H1 (cell line): Measurements from ENCODE around the gene CCNI. TPM values are rescaled to one million over a fixed set of nuclear protein-coding genes. Genes with fewer than 3 reads are reported as not detected.

Experiments
- BACH1 ChIP-seq: IDR thresholded peaks from 2 replicates; pipeline ENCODE4 v1.6.1; 2012; ENCODE audit warnings: low read length, improper control_type of control experiment
- JUND ChIP-seq: IDR thresholded peaks from 2 replicates; pipeline ENCODE4 v1.6.1; 2011; ENCODE audit warnings: mild to moderate bottlenecking, improper control_type of control experiment, low read length
- KDM1A ChIP-seq: fragments of 200-600, 300-600 bp; sonication (generic); IDR thresholded peaks from 2 replicates; pipeline ENCODE4 v1.7.1; 2016; ENCODE audit warnings: mild to moderate bottlenecking, low read length, borderline replicate concordance
- POLR2A ChIP-seq, 2 experiments: IDR thresholded peaks; 1 replicate in 1 of 2; 2 replicates in 1 of 2; pipeline ENCODE4 v1.6.1; 2011; ENCODE audit warnings: low read depth in 2 of 2, low read length in 2 of 2, mild to moderate bottlenecking in 2 of 2; ENCODE audit errors: control extremely low read depth in 1 of 2
- SIN3A ChIP-seq, 2 experiments: IDR thresholded peaks in 1 of 2; conservative IDR thresholded peaks in 1 of 2; 2 replicates each; pipeline ENCODE4 v1.6.1; 2011 to 2012; ENCODE audit warnings: low read length in 2 of 2, improper control_type of control experiment in 1 of 2, low read depth in 1 of 2, mild to moderate bottlenecking in 1 of 2
- SP4 ChIP-seq: IDR thresholded peaks from 2 replicates; pipeline ENCODE4 v1.6.1; 2012; ENCODE audit warnings: low read length, inconsistent platforms
- SUZ12 ChIP-seq: fragments of 200-600 bp; sonication (generic); IDR thresholded peaks from 2 replicates; pipeline ENCODE4 v1.6.1; 2012; ENCODE audit warnings: mild to moderate bottlenecking, inconsistent platforms, low read length, moderate library complexity, mixed read lengths
- ZNF274 ChIP-seq: IDR thresholded peaks from 2 replicates; pipeline ENCODE4 v1.7.0; 2012; ENCODE audit warnings: low read length, borderline replicate concordance; ENCODE audit errors: extremely low read depth
- polyA plus RNA-seq, 7 experiments: library from polyadenylated mRNA; depleted of rRNA in 3 of 7; stranded (reverse) in 5 of 7; unstranded in 2 of 7; fragments of >200 nt in 5 of 7; fragments of 200-250 nt in 2 of 7; gene quantifications; 1 replicate in 5 of 7; 2 replicates in 1 of 7; 4 replicates in 1 of 7; pipeline versions ENCODE4 v1.2.1 to v1.2.3, GENCODE V29; 2011 to 2013; ENCODE audit warnings: missing spikeins in 2 of 7, mixed read lengths in 2 of 7
- total RNA-seq: library from RNA; stranded (reverse); fragmentation: NEBNext Ultra II Directional; extraction: Animal tissue kit (Norgen Biotek cat#: 25700); gene quantifications from 2 replicates; pipeline ENCODE4 v1.2.1, GENCODE V29; 2021

CCNI gene
- total and polyA plus RNA-seq, 2 of the 8 experiments (the other 6 are each of a cell fraction or from before 2014, with no cell fraction given) = 97.8 to 234 TPM

- TF ChIP-seq SIN3A (conservative IDR thresholded peaks at IDR 0.05 in 1 of 2, IDR thresholded peaks at IDR 0.05 in 1 of 2; ENCODE audit: low read depth in 1 of 2, low read length in 2 of 2) (peak; percentile 65 to 67; a peak in 1 of 4 replicates), SUZ12 (no peak), BACH1 (no peak), SP4 (peak; percentile 80), POLR2A (IDR thresholded peaks at IDR 0.05; ENCODE audit: control extremely low read depth in 1 of 2, low read depth in 2 of 2, low read length in 2 of 2) (peak; percentile 52 to 90), JUND (peak; percentile 96), KDM1A (no peak), ZNF274 (no peak)
Measured at GRCh38 chr4:77075869-77076799, at the start of gene CCNI (continued).
